GM19455 (cell line): ENCODE measurements around the gene OLFM1.

ENCODE experiments used
- ATAC-seq: cut with Tn5 transposase; IDR thresholded peaks from one replicate; pipeline ENCODE4 v1.9.1; 2021; ENCODE audit not compliant: unreplicated experiment

Gene OLFM1

GRCh38 chr9:135087489-135087792 lies at the start of gene OLFM1:
OLFM1 (plus strand) TSS chr9:135087668; CDS start chr9:135087990, 322 bp downstream.
- no peak for ATAC-seq

- no peak for ATAC-seq
Observed at GRCh38 chr9:135038331-135038730, 49.1 kb upstream of the OLFM1 start.

- no peak for ATAC-seq
Observed at GRCh38 chr9:135038826-135039225, 48.6 kb upstream of the OLFM1 start.

DNA sequence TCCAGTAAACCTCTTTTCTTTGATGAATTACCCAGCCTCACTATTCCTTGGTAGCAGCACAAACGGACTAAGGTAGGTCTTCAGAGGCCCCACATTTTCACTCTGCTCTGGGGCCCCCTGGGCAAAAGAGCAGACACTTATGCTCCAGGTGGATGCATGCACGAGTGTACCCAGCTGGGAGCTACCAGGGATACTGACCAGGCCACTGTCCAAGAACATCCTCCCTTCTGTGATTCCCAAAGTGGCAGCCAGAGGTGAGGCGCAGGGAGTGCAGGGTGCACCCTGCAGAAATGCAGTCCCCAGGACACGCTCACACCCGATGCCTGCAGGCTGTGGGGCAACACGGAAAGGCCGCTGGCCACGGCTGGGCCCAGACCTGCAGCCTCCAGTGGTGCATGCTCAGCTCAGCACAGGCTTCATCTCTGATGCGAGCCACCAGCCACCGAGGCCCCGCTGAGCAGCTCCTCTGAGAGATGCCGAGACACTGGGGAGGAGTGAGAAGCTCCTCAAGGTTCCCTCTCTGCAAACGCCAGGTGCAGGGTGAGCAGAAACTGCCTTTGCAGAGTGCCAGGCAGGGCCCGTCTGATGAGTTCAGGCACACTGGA lies 48.1 kb upstream of the OLFM1 start:
- no peak for ATAC-seq

DNA sequence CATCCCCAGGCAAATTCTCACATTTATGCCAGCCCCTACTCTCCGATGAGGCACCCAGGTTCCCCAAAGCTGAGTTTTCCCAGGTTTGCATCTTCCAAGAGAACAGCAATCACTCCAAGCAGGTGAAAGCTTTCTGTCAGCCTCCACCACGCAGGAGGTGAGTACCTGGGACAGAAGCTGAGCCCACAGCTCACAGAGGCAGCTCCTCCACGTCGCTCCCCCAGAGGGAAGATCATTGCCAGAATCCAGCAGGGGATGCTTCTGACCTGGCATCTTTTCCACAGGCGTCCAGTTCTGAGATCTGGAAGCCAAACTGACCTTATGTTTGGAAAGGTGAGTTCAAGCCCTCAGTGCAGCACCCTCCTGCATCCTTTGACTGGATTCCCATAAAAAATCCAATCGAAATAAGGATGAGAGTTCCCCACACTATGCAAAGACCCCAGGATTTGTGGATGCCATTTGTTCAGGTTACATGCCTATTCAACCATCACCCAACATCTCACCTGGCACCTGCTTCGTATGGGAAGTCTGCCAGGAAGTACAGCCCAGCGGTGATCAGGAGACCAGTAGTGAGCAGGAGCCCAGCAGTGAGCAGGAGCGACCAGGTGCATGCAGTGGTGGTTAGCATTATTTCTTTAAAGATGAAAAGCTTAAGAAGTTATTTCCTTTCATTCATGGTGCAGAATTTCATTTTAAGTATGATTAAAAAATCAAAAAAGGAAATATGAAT lies 47.4 kb upstream of the OLFM1 start:
- ATAC-seq: no peak

- no peak for ATAC-seq
Observed at GRCh38 chr9:135040892-135041291, 46.6 kb upstream of the OLFM1 start.

DNA sequence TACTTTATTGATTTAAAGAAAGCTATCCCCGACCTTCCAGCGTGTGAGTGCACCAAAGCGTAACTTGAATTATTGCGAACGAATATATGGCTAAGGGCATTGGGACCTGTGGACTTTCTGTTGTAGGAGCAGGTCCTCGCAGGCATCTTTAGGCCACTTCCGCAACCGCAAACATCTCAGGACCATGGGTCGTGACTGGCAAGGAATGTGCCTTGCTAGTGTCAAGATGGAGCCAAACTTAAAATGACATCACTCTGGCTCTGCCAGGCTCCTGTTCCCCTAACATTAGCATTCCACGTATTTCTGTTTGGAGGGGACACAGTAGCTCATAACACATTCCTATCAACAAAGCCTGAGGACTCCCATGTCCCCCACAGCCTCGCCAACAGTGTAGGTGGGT lies 44.1 kb upstream of the OLFM1 start:
- ATAC-seq: no peak

DNA sequence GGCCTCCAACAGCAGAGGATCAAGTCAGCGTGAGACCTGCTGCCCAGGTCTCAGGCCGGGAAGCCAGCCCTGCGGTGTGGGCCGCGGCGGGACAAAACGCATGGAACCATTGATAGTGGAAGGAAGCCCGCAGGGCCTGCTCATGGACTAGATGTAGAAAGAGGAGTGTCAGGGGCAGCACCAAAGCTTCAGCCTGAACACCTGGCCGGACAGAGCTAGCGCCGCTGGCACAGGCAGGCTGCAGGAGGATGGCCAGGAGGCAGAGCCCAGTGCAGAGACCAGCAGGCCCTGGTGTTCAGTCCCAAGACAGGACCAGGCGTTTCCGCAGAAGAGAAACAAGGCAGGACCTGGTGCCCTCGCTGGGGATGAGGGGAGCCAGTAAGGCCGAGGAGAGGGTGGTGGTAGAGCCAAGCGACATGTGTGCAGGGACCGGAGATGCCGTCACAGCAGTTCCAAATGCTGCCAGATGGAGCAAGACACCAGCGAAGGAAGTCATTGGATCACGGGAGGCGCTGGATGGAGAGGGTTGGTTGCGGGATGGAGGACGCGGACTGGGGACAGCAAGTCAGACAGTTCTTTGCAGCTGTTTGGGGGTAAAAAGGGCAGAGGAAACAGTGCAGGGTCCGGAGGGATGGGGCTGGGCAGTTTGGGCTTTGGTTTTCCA lies 42.1 kb upstream of the OLFM1 start:
- no peak for ATAC-seq

DNA sequence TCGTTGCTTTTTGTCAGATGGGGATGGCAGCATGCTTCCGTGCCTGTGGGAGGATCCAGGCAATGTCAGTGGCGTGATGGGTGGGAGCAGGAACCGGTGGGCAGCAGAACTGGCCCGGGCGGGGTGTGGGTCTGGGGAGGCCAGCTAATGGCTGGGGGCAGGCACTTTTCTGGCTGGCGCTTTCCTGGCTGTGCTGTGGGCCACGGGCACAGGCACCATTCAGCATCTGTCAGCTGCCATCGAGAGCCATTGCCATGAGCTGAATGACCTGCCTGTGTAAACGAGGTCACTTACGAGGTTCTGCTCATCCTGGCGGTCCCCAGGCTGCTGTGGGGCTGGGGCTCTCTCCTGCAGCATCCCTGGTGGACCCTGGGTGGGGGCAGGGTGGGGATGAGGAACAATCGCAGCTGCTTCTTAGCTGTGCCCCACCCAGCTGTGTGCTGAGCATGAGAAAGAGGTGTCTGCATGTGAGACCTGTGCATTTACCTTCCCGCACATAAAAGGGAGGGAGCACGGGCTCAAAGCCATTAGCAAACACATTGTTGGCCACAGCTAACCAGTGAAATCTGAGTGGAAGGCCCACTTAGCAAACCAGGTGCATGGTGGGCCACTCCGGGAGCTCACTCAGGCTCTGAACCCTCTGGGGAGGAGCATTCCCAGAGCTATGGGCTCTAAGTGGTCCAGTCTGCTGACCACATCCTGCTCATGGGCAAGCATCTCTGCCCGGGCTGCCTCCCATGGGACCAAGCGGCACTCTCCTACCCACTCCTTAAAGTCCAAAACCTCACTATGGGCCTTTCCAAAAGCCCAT lies 41.3 kb upstream of the OLFM1 start:
- no peak for ATAC-seq

- no peak for ATAC-seq
Observed at GRCh38 chr9:135046739-135047350, 40.6 kb upstream of the OLFM1 start.

GRCh38 chr9:135047521-135047920 lies 39.9 kb upstream of the OLFM1 start:
- no peak for ATAC-seq

GRCh38 chr9:135048046-135048757 lies 39.3 kb upstream of the OLFM1 start:
- no peak for ATAC-seq

- no peak for ATAC-seq
Observed at GRCh38 chr9:135048758-135049444, 38.6 kb upstream of the OLFM1 start.

DNA sequence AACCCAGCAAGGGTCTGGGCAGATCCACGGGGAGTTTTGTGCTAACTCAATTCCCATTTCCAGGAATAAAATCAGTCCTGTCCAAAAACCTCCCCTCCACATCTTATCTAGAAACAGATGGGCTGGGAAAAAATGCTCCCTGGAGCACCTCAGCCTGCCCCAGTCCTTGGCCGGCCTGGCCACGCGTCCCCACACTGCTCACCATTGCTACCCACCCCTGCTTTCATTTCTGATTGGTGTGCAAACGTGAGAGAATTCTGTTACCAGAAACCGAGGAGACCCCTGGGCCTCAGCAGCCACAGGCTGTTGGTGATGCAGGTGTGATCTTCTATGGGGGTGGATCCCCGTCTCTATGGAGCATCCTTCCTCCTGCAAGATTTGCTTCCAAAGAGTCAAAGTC lies 38.0 kb upstream of the OLFM1 start:
- no peak for ATAC-seq

GRCh38 chr9:135050072-135050990 lies 37.1 kb upstream of the OLFM1 start:
- ATAC-seq: no peak

DNA sequence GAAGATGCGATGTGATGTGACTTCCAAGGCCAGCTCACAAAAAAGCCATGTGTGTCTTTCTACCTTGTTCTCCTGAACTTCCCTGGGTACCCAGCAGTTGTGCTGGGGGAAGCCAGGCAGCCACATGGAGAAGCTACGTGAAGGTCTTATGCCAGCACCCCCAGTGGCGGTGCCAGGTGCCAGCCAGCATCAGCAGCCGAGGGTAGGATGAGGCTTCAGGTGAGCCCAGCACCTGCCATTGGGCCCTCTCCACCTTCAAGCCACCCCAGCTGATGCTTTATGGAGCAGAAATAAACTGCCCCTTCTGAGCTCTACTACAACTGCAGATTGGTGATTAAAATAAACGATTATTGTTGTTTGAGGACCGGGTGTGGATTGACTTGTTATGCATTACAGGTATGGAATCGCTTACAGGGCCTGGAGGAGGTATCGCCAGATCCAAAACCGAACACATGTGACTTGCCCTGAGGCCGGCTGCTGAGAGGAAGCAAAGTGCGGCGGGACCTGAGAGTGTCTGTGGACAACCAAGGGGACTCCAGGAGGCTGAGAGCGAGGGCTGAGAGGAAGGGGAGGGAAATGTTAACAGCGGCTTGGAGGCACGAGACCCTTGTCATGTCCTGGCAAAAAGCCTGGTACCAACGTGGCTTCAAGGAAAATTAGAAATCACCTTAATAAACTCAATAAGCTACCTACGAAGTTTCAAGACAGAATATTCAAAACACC lies 36.0 kb upstream of the OLFM1 start:
- no peak for ATAC-seq

- ATAC-seq: no peak
Observed at GRCh38 chr9:135053133-135053532, 34.3 kb upstream of the OLFM1 start.

DNA sequence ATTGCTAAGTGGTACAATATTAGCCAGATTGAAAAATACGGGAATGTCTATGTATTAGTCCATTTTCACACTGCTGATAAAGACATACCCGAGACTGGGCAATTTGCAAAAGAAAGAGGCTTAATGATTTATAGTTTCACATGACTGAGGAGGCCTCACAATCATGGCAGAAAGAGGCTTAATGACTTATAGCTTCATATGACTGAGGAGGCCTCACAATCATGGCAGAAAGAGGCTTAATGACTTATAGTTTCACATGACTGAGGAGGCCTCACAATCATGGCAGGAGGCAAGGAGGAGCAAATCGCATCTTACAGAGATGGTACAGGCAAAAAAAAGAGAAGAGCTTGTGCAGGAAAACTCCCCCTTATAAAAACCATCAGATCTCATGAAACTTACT lies 32.3 kb upstream of the OLFM1 start:
- no peak for ATAC-seq
